Neural cell (in vitro differentiated cells): ENCODE results near the gene KRTAP5-4. TPM values are rescaled to one million over a fixed set of nuclear protein-coding genes. Genes with fewer than 3 reads are reported as not detected.

Experiments
- H2AFZ ChIP-seq: fragments of 200-600, 300-800 bp; sonication (generic), shearing (Covaris generic); 2 replicates; pipeline ENCODE4 v1.6.0; 2014; ENCODE audit warnings: low read depth, mild to moderate bottlenecking, antibody characterized with exemption, low read length, moderate library complexity
- H3F3A ChIP-seq: fragments of 200-600 bp; shearing (Covaris generic); 2 replicates; pipeline ENCODE4 v1.6.1; 2016; ENCODE audit warnings: mild to moderate bottlenecking, moderate library complexity, mixed read lengths, antibody characterized with exemption, low read length; ENCODE audit not compliant: insufficient read depth, poor library complexity, severe bottlenecking
- H3K27ac ChIP-seq: fragments of 200-600, 300-800 bp; sonication (generic), shearing (Covaris generic); 2 replicates; pipeline ENCODE4 v1.5.1; 2014; ENCODE audit warnings: mild to moderate bottlenecking, low read length, moderate library complexity
- H3K27me3 ChIP-seq: fragments of 300-800, 200-600 bp; sonication (generic), shearing (Covaris generic); 2 replicates; pipeline ENCODE4 v1.6.0; 2014; ENCODE audit warnings: mild to moderate bottlenecking, low read depth, low read length, moderate library complexity; ENCODE audit not compliant: insufficient read depth
- H3K36me3 ChIP-seq: fragments of 300-800, 200-600 bp; sonication (generic), shearing (Covaris generic); 2 replicates; pipeline ENCODE4 v1.5.1; 2014; ENCODE audit warnings: mild to moderate bottlenecking, antibody characterized with exemption, low read length, moderate library complexity; ENCODE audit not compliant: insufficient read depth
- H3K4me2 ChIP-seq: fragments of 300-800, 200-600 bp; sonication (generic), shearing (Covaris generic); 2 replicates; pipeline ENCODE4 v1.6.0; 2014; ENCODE audit warnings: mild to moderate bottlenecking, low read length
- H3K4me3 ChIP-seq: fragments of 300-800, 200-600 bp; sonication (generic), shearing (Covaris generic); 2 replicates; pipeline ENCODE4 v1.5.1; 2014; ENCODE audit warnings: mild to moderate bottlenecking, low read length, moderate library complexity
- H3K79me2 ChIP-seq: fragments of 200-600 bp; shearing (Covaris generic); replicated peaks from 2 replicates; pipeline ENCODE4 v1.6.0; 2014; ENCODE audit warnings: mild to moderate bottlenecking, low read length, moderate library complexity; ENCODE audit not compliant: insufficient read depth
- H3K9ac ChIP-seq: fragments of 300-800, 200-600 bp; sonication (generic), shearing (Covaris generic); 2 replicates; pipeline ENCODE4 v1.6.1; 2016; ENCODE audit warnings: mild to moderate bottlenecking, low read length, mixed read lengths
- H3K9me2 ChIP-seq: fragments of 200-600 bp; shearing (Covaris generic); 2 replicates; pipeline ENCODE4 v1.6.1; 2016; ENCODE audit warnings: mild to moderate bottlenecking, low read length, mixed read lengths; ENCODE audit not compliant: insufficient read depth
- H3K9me3 ChIP-seq: fragments of 200-600, 300-800 bp; sonication (generic), shearing (Covaris generic); 2 replicates; pipeline ENCODE4 v1.6.1; 2016; ENCODE audit warnings: mild to moderate bottlenecking, mixed run types, low read length, moderate library complexity, mixed read lengths
- H4K20me1 ChIP-seq: fragments of 200-600 bp; shearing (Covaris generic); 2 replicates; pipeline ENCODE4 v1.6.1; 2016; ENCODE audit warnings: mild to moderate bottlenecking, mixed run types; ENCODE audit not compliant: insufficient read depth
- CTCF ChIP-seq: fragments of 450-650 bp; IDR thresholded peaks from 2 replicates; pipeline ENCODE4 v1.5.1; 2014; ENCODE audit warnings: antibody characterized with exemption, mild to moderate bottlenecking, moderate library complexity; ENCODE audit not compliant: poor library complexity, severe bottlenecking
- EP300 ChIP-seq: fragments of 450-650 bp; conservative IDR thresholded peaks from 2 replicates; pipeline ENCODE4 v1.6.1; 2014; ENCODE audit warnings: antibody characterized with exemption, mild to moderate bottlenecking, moderate library complexity; ENCODE audit not compliant: poor library complexity, severe bottlenecking
- EZH2 ChIP-seq: fragments of 200-600, 300-800 bp; shearing (Covaris generic), sonication (generic); IDR thresholded peaks from 2 replicates; pipeline ENCODE4 v1.6.1; 2014; ENCODE audit warnings: antibody characterized with exemption, low read length, borderline replicate concordance, mild to moderate bottlenecking; ENCODE audit not compliant: insufficient read depth, poor library complexity, severe bottlenecking
- MXI1 ChIP-seq: fragments of 450-650 bp; conservative IDR thresholded peaks from 2 replicates; pipeline ENCODE4 v1.6.1; 2014; ENCODE audit warnings: antibody characterized with exemption, mild to moderate bottlenecking; ENCODE audit not compliant: poor library complexity, severe bottlenecking
- POLR2AphosphoS5 ChIP-seq: IDR thresholded peaks from 2 replicates; pipeline ENCODE4 v1.6.1; 2012
- RAD21 ChIP-seq: fragments of 450-650 bp; conservative IDR thresholded peaks from 2 replicates; pipeline ENCODE4 v1.6.1; 2014; ENCODE audit warnings: antibody characterized with exemption, mild to moderate bottlenecking, moderate library complexity
- REST ChIP-seq: IDR thresholded peaks from 2 replicates; pipeline ENCODE4 v1.6.1; 2012; ENCODE audit warnings: borderline replicate concordance
- SMC3 ChIP-seq: fragments of 450-650 bp; conservative IDR thresholded peaks from 2 replicates; pipeline ENCODE4 v1.6.1; 2014; ENCODE audit warnings: antibody characterized with exemption, mild to moderate bottlenecking, moderate library complexity; ENCODE audit not compliant: poor library complexity
- TAF1 ChIP-seq: IDR thresholded peaks from 2 replicates; pipeline ENCODE4 v1.6.1; 2012; ENCODE audit warnings: low read depth
- polyA plus RNA-seq: library from polyadenylated mRNA; depleted of rRNA; stranded (reverse); fragments of >200 nt; gene quantifications from 2 replicates; pipeline ENCODE4 v1.2.3, GENCODE V29; 2014

The KRTAP5-4 gene
- polyA plus RNA-seq, 1 donor from 2014 or later: not detected

GRCh38 chr11:1629326-1630185 lies 7.6 kb upstream of the KRTAP5-4 start, which contains the start of gene KRTAP5-5:
TSS of gene KRTAP5-5 (plus strand) at chr11:1629775. CDS start at chr11:1629841, 66 bp downstream.
- Histone ChIP-seq H3K9me3 (no peaks in the 10 kb centered on the region), H3K4me3 (no peak within 1 kb of the TSS), H3K79me2 (no peaks in the 10 kb centered on the region), H4K20me1 (no peaks in the 10 kb centered on the region), H3K27me3 (no peaks in the 10 kb centered on the region), H3K9ac (no peak within 1 kb of the TSS), H3F3A (no peaks in the 10 kb centered on the region), H3K9me2 (no peaks in the 10 kb centered on the region), H3K4me2 (no peak within 1 kb of the TSS), H2AFZ (no peak within 1 kb of the TSS), H3K27ac (no peak within 1 kb of the TSS), H3K36me3 (no peaks in the 10 kb centered on the region)
- TF ChIP-seq EZH2 (no peak), SMC3 (no peak), EP300 (no peak), TAF1 (no peak), POLR2AphosphoS5 (no peak), MXI1 (no peak), REST (no peak), CTCF (no peak), RAD21 (no peak)

- Histone ChIP-seq H3K27me3 (no peaks in the 10 kb centered on the region), H3K9me2 (no peaks in the 10 kb centered on the region), H3K79me2 (no peaks in the 10 kb centered on the region), H3K4me2 (no peak overlapping the region), H3K9ac (no peak overlapping the region), H4K20me1 (no peaks in the 10 kb centered on the region), H2AFZ (no peak overlapping the region), H3K9me3 (no peaks in the 10 kb centered on the region), H3K36me3 (no peaks in the 10 kb centered on the region), H3F3A (no peaks in the 10 kb centered on the region), H3K27ac (no peak overlapping the region), H3K4me3 (no peak overlapping the region)
- TF ChIP-seq RAD21: peak; percentile 39
- TF ChIP-seq CTCF: peak; percentile 71
- no peak for TF ChIP-seq POLR2AphosphoS5
- TF ChIP-seq SMC3: peak; percentile 37
Measured at GRCh38 chr11:1628506-1629325, 6.8 kb upstream of the KRTAP5-4 start.
